ENCODE measurements around the gene ZNF581. TPM values are rescaled to one million over a fixed set of nuclear protein-coding genes. Genes with fewer than 3 reads are reported as not detected.
A peak's percentile ranks its signal among the peaks of the same experiment; 100 is the strongest.

ZNF581 gene
- polyA plus RNA-seq, 1 of the 3 experiments (the other 2 are of a cell fraction), result 24.7 TPM

DNA sequence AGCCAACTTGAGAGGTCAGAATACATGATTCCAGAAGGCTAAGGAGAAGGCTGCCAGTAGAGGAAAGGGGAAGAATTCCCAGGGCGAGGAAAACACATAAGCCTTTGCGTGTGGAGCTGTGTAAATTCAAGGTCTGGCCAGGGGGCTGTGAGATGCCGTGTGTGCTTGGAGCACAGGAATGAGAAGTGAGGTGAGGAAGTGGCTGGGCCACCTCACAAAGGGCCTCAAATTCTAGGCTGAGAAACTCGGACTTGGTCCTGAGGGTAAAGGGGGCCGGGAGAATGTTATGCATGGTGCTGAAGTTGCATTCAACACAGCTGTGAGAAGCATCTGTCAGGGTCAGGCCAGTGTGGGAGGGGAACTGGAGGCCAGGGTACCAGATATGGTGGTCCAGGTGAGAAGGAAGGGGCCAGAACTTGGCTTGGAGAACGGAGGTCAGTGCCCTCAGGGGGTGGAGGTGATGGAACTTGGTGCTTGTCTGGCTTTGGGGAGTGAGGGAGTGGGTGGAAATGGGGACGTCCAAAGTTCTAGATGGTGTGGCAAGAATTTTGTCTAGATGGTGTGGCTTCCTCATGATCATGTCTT, 7.5 kb upstream of the ZNF581 start:
- CTCF ChIA-PET, result interaction anchor here (0.9 to 5.0 kb wide), 4 partner anchors 11 to 495 kb away, joined by 3 to 28 read pairs (median 4); partner anchors contain the start of gene ZNF784
- peak overlapping the region; percentile 74 to 86 for H3K4me3 ChIP-seq (ENCODE audit: low read depth in 2 of 2, low read length in 1 of 2)
- peaks cover 8 to 28% of the 10 kb centered on the region in 2 experiments; a peak in 1 of 4 replicates for H3K4me1 ChIP-seq (ENCODE audit: control insufficient read depth in 1 of 2, insufficient read depth in 2 of 2, low read depth in 1 of 2, low read length in 1 of 2)
- H3F3A ChIP-seq (replicated peaks; ENCODE audit: insufficient read depth), result peaks cover 32% of the 10 kb centered on the region
- no peaks in the 10 kb centered on the region for H3K9me2 ChIP-seq
- H3K4me2 ChIP-seq, result peak overlapping the region; percentile 97
- WGBS (ENCODE audit: low lambda C conversion rate), result 56% methylated on average over 7 of the region's 7 CpGs
- POLR2A ChIA-PET, result interaction anchor here (0.6 to 1.6 kb wide), 3 partner anchors 11 to 52 kb away, joined by 3 to 4 read pairs (median 3); partner anchors contain the start of gene ZNF784
- peaks cover 0 to 6% of the 10 kb centered on the region in 2 experiments for H3K36me3 ChIP-seq (replicated peaks in 1 of 2; ENCODE audit: control insufficient read depth in 1 of 2, insufficient read depth in 2 of 2, low read length in 1 of 2)
- H2AFZ ChIP-seq (ENCODE audit: low read depth), result no peak overlapping the region
- no peaks in the 10 kb centered on the region for H3K27me3 ChIP-seq (ENCODE audit: insufficient read depth)
- peak overlapping the region; percentile 99 for H3K9ac ChIP-seq
- DNase-seq, result peak; percentile 1
- H3K9me3 ChIP-seq, result no peaks in the 10 kb centered on the region
- H4K20me1 ChIP-seq (ENCODE audit: insufficient read depth), result no peaks in the 10 kb centered on the region
- H3K27ac ChIP-seq (ENCODE audit: low read depth in 2 of 2, low read length in 1 of 2), result no peak overlapping the region; a peak in 1 of 4 replicates
- H3K79me2 ChIP-seq (ENCODE audit: insufficient read depth), result peaks cover 57% of the 10 kb centered on the region
- TF ChIP-seq POLR2AphosphoS5 (IDR thresholded peaks at IDR 0.05; ENCODE audit: low read depth, low read length) (no peak), FOXM1 (IDR thresholded peaks at IDR 0.05; ENCODE audit: low read depth) (no peak), RXRA (IDR thresholded peaks at IDR 0.05; ENCODE audit: borderline replicate concordance, low read depth) (no peak), MAX (IDR thresholded peaks at IDR 0.05; ENCODE audit: low read depth) (no peak), USF2 (IDR thresholded peaks at IDR 0.05; ENCODE audit: borderline replicate concordance, low read depth, low read length) (no peak), ELF1 (IDR thresholded peaks at IDR 0.05) (no peak), TAF1 (IDR thresholded peaks at IDR 0.05; ENCODE audit: borderline replicate concordance, low read depth, low read length) (no peak), GATA2 (CRISPR knock-in tag; IDR thresholded peaks at IDR 0.05) (no peak), NFIC (IDR thresholded peaks at IDR 0.05; ENCODE audit: borderline replicate concordance) (no peak), MEF2A (IDR thresholded peaks at IDR 0.05; ENCODE audit: borderline replicate concordance, low read depth) (no peak), FOSL2 (IDR thresholded peaks at IDR 0.05; ENCODE audit: borderline replicate concordance, low read depth) (no peak), FOXJ3 (CRISPR knock-in tag; IDR thresholded peaks at IDR 0.05) (no peak), MXI1 (IDR thresholded peaks at IDR 0.05; ENCODE audit: low read depth, low read length) (no peak), RFX5 (IDR thresholded peaks at IDR 0.05; ENCODE audit: low read length) (no peak)
- TF ChIP-seq, protein P1, sequence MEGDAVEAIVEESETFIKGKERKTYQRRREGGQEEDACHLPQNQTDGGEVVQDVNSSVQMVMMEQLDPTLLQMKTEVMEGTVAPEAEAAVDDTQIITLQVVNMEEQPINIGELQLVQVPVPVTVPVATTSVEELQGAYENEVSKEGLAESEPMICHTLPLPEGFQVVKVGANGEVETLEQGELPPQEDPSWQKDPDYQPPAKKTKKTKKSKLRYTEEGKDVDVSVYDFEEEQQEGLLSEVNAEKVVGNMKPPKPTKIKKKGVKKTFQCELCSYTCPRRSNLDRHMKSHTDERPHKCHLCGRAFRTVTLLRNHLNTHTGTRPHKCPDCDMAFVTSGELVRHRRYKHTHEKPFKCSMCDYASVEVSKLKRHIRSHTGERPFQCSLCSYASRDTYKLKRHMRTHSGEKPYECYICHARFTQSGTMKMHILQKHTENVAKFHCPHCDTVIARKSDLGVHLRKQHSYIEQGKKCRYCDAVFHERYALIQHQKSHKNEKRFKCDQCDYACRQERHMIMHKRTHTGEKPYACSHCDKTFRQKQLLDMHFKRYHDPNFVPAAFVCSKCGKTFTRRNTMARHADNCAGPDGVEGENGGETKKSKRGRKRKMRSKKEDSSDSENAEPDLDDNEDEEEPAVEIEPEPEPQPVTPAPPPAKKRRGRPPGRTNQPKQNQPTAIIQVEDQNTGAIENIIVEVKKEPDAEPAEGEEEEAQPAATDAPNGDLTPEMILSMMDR (IDR thresholded peaks at IDR 0.05), result no peak
- TF ChIP-seq, protein P2, sequence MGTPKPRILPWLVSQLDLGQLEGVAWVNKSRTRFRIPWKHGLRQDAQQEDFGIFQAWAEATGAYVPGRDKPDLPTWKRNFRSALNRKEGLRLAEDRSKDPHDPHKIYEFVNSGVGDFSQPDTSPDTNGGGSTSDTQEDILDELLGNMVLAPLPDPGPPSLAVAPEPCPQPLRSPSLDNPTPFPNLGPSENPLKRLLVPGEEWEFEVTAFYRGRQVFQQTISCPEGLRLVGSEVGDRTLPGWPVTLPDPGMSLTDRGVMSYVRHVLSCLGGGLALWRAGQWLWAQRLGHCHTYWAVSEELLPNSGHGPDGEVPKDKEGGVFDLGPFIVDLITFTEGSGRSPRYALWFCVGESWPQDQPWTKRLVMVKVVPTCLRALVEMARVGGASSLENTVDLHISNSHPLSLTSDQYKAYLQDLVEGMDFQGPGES (IDR thresholded peaks at IDR 0.05; ENCODE audit: low read depth, low read length), result no peak

Measured in SK-N-SH (cell line).